B cell (primary cell): ENCODE results near the gene LCE5A.

Source experiments
- CTCF ChIP-seq: fragments of 200-600 bp; IDR thresholded peaks from one replicate; pipeline ENCODE4 v1.8.0; 2022; ENCODE audit warnings: antibody characterized with exemption, mild to moderate bottlenecking
- EZH2 ChIP-seq: IDR thresholded peaks from 2 replicates; pipeline ENCODE4 v1.6.1; 2012; ENCODE audit warnings: borderline replicate concordance, low read depth, mild to moderate bottlenecking, moderate library complexity, low read length; ENCODE audit not compliant: insufficient read depth, poor library complexity, severe bottlenecking

DNA sequence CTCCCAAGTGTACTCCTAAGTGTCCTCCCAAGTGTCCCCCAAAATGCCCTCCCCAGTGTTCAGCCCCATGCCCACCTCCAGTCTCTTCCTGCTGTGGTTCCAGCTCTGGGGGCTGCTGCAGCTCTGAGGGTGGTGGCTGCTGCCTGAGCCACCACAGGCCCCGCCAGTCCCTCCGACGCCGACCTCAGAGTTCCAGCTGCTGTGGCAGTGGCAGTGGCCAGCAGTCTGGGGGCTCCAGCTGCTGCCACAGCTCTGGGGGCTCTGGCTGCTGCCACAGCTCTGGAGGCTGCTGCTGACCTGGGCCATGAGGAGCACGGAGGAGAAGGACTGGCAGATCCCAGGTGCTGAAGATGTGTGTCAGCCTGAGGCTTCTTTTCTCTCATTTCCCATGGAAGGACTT, 993 bp downstream of the LCE5A start:
- TF ChIP-seq CTCF (no peak), EZH2 (no peak)
